Neuronal stem cell (in vitro differentiated cells): ENCODE data around the gene TAF4.

Source experiments
- DNase-seq: peaks from one replicate; pipeline ENCODE4 v3.0.0-alpha.2; 2013; ENCODE audit warnings: low spot score
- H2AFZ ChIP-seq: one replicate; pipeline ENCODE4 v1.6.1; 2013; ENCODE audit warnings: mild to moderate bottlenecking, low read length, inconsistent platforms
- H2AK5ac ChIP-seq: 2 replicates; pipeline ENCODE4 v1.6.1; 2013; ENCODE audit warnings: low read depth, mild to moderate bottlenecking, inconsistent platforms, low read length, moderate library complexity, mixed read lengths
- H2BK120ac ChIP-seq: 2 replicates; pipeline ENCODE4 v1.6.1; 2013; ENCODE audit warnings: low read depth, mild to moderate bottlenecking, inconsistent platforms, low read length, moderate library complexity, mixed read lengths
- H2BK12ac ChIP-seq: one replicate; pipeline ENCODE4 v1.6.1; 2013; ENCODE audit warnings: low read length, inconsistent platforms
- H2BK15ac ChIP-seq: 2 replicates; pipeline ENCODE4 v1.6.1; 2013; ENCODE audit warnings: mild to moderate bottlenecking, low read length, inconsistent platforms, mixed read lengths
- H2BK5ac ChIP-seq: one replicate; pipeline ENCODE4 v1.6.1; 2013; ENCODE audit warnings: inconsistent platforms, mild to moderate bottlenecking, low read length, moderate library complexity
- H3K14ac ChIP-seq: one replicate; pipeline ENCODE4 v1.6.1; 2013; ENCODE audit warnings: low read length, inconsistent platforms
- H3K18ac ChIP-seq: 2 replicates; pipeline ENCODE4 v1.6.1; 2013; ENCODE audit warnings: low read length, inconsistent platforms
- H3K23ac ChIP-seq: 2 replicates; pipeline ENCODE4 v1.6.1; 2013; ENCODE audit warnings: low read depth, mild to moderate bottlenecking, mixed read lengths, low read length, inconsistent platforms; ENCODE audit not compliant: poor library complexity
- H3K27ac ChIP-seq: replicated peaks from 3 replicates; pipeline ENCODE4 v1.5.1; 2013; ENCODE audit warnings: low read length, inconsistent platforms
- H3K27me3 ChIP-seq, 3 experiments: 2 replicates each; pipeline ENCODE4 v1.6.1; 2013; ENCODE audit warnings: low read length in 3 of 3, mild to moderate bottlenecking in 2 of 3, inconsistent platforms in 1 of 3, low read depth in 1 of 3, mixed read lengths in 1 of 3, moderate library complexity in 1 of 3; ENCODE audit not compliant: control insufficient read depth in 3 of 3, insufficient read depth in 3 of 3
- H3K36me3 ChIP-seq, 2 donors: replicated peaks in 1 of 2; 2 replicates each; pipeline ENCODE4 v1.6.1; 2013; ENCODE audit warnings: low read length in 2 of 2; ENCODE audit not compliant: control insufficient read depth in 2 of 2, insufficient read depth in 2 of 2
- H3K4ac ChIP-seq: 2 replicates; pipeline ENCODE4 v1.6.1; 2013; ENCODE audit warnings: inconsistent platforms, mild to moderate bottlenecking, low read length, moderate library complexity
- H3K4me1 ChIP-seq, 2 donors: 1 replicate in 1 of 2; 2 replicates in 1 of 2; pipeline ENCODE4 v1.6.1; 2013; ENCODE audit warnings: low read length in 2 of 2, low read depth in 1 of 2; ENCODE audit not compliant: control insufficient read depth in 2 of 2, insufficient read depth in 1 of 2
- H3K4me2 ChIP-seq: one replicate; pipeline ENCODE4 v1.6.1; 2013; ENCODE audit warnings: mild to moderate bottlenecking, low read length, inconsistent platforms; ENCODE audit not compliant: insufficient read depth, poor library complexity, severe bottlenecking
- H3K4me3 ChIP-seq, 2 donors: 2 replicates each; pipeline ENCODE4 v1.5.1; 2013; ENCODE audit warnings: low read length in 2 of 2, mild to moderate bottlenecking in 2 of 2, inconsistent platforms in 1 of 2, moderate library complexity in 1 of 2
- H3K79me1 ChIP-seq: one replicate; pipeline ENCODE4 v1.6.1; 2013; ENCODE audit warnings: low read depth, mild to moderate bottlenecking, inconsistent platforms, low read length, moderate library complexity
- H3K9ac ChIP-seq: one replicate; pipeline ENCODE4 v1.6.1; 2013; ENCODE audit warnings: mild to moderate bottlenecking, low read depth, low read length, inconsistent platforms; ENCODE audit not compliant: poor library complexity
- H3K9me3 ChIP-seq, 2 donors: replicated peaks in 1 of 2; 2 replicates each; pipeline versions ENCODE3 to v1.6.1; 2013; ENCODE audit warnings: low read length in 2 of 2, mild to moderate bottlenecking in 2 of 2, inconsistent platforms in 1 of 2, low read depth in 1 of 2, mixed read lengths in 1 of 2, moderate library complexity in 1 of 2; ENCODE audit not compliant: control insufficient read depth in 2 of 2, insufficient read depth in 1 of 2
- H4K8ac ChIP-seq: one replicate; pipeline ENCODE4 v1.6.1; 2013; ENCODE audit warnings: low read depth, mild to moderate bottlenecking, inconsistent platforms, low read length, moderate library complexity
- H4K91ac ChIP-seq: one replicate; pipeline ENCODE4 v1.6.1; 2013; ENCODE audit warnings: low read length, low read depth, mild to moderate bottlenecking, inconsistent platforms; ENCODE audit not compliant: poor library complexity
- WGBS, 2 donors: extraction: QIAGEN DNeasy Blood & Tissue Kit; methylation state at CpG; one replicate each; pipeline ENCODE4 v1.1.7; 2013; ENCODE audit warnings: missing lambda C conversion rate in 2 of 2, mixed read lengths in 1 of 2; ENCODE audit not compliant: insufficient read length in 2 of 2, insufficient replicate concordance in 1 of 2; ENCODE audit errors: extremely low coverage in 2 of 2; 5-methylcytosine and 5-hydroxymethylcytosine counted together

TAF4 gene

DNA sequence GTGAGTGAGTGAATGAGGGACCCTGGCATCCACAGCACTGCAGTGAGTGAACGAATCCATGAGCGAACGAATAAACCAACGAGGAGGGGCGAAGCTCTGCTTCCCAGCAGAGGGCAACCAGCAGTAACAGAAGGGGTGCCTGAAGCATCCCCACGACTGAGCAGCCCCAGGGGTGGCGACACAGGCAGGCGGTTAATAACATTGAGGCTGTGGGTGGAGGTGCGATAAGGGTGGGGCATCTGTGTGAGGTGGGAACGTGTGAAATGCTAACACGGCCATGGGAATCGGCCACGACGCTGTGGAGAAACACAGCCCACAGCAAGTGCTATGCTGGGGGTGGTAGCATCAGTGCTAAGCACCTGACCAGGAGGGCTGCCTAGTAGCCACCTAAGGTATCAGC, 75.9 kb downstream of the TAF4 start:
- Histone ChIP-seq H3K18ac (no peak overlapping the region), H2BK12ac (no peak overlapping the region), H2AFZ (no peak overlapping the region), H3K79me1 (peaks cover 5% of the 10 kb centered on the region), H4K91ac (no peak overlapping the region), H3K9me3 (peaks cover 12 to 14% of the 10 kb centered on the region in 2 donors), H2BK5ac (no peak overlapping the region), H3K27ac (no peak overlapping the region), H2BK120ac (no peak overlapping the region), H3K9ac (no peak overlapping the region), H2AK5ac (no peak overlapping the region), H3K14ac (no peak overlapping the region), H4K8ac (no peak overlapping the region), H3K27me3 (peaks cover 0 to 2% (median 0%) of the 10 kb centered on the region in 3 experiments), H2BK15ac (no peak overlapping the region), H3K4me2 (no peak overlapping the region), H3K23ac (no peak overlapping the region), H3K4me1 (no peaks in the 10 kb centered on the region), H3K36me3 (peaks cover 49 to 88% of the 10 kb centered on the region in 2 donors), H3K4ac (no peak overlapping the region), H3K4me3 (no peak overlapping the region)
- DNase-seq = no peak
- no CpG with 5 or more reads among the region's 14 CpGs for WGBS, 2 donors

GRCh38 chr20:61988665-61989064, 77.0 kb downstream of the TAF4 start:
- no peak overlapping the region for H3K4ac ChIP-seq
- H3K4me2 ChIP-seq = no peak overlapping the region
- H4K8ac ChIP-seq = no peak overlapping the region
- no peak overlapping the region for H3K9ac ChIP-seq
- no peak overlapping the region for H2BK15ac ChIP-seq
- H3K14ac ChIP-seq = no peak overlapping the region
- DNase-seq = no peak
- peaks cover 5% of the 10 kb centered on the region for H3K79me1 ChIP-seq
- WGBS, 2 donors = no CpG with 5 or more reads among the region's 18 CpGs
- no peak overlapping the region for H2BK12ac ChIP-seq
- H2BK120ac ChIP-seq = no peak overlapping the region
- no peak overlapping the region for H3K4me3 ChIP-seq
- H3K27ac ChIP-seq = no peak overlapping the region
- no peak overlapping the region for H3K23ac ChIP-seq
- H3K9me3 ChIP-seq = peaks cover 13 to 14% of the 10 kb centered on the region in 2 donors
- H3K27me3 ChIP-seq = peaks cover 0 to 2% (median 0%) of the 10 kb centered on the region in 3 experiments
- peaks cover 49 to 88% of the 10 kb centered on the region in 2 donors for H3K36me3 ChIP-seq
- H3K18ac ChIP-seq = no peak overlapping the region
- H2AK5ac ChIP-seq = no peak overlapping the region
- no peaks in the 10 kb centered on the region for H3K4me1 ChIP-seq
- no peak overlapping the region for H2BK5ac ChIP-seq
- no peak overlapping the region for H2AFZ ChIP-seq
- H4K91ac ChIP-seq = no peak overlapping the region

- Histone ChIP-seq H3K36me3 (peaks cover 43 to 81% of the 10 kb centered on the region in 2 donors), H3K4me3 (peak overlapping the region in 1 of 2 donors; percentile 9), H3K4me1 (no peaks in the 10 kb centered on the region), H2BK5ac (no peak overlapping the region), H3K4me2 (no peak overlapping the region), H3K4ac (no peak overlapping the region), H2BK120ac (no peak overlapping the region), H3K27ac (no peak overlapping the region), H2AK5ac (no peak overlapping the region), H3K18ac (no peak overlapping the region), H4K8ac (no peak overlapping the region), H3K79me1 (peaks cover 8% of the 10 kb centered on the region), H3K9ac (no peak overlapping the region), H2AFZ (no peak overlapping the region), H2BK15ac (no peak overlapping the region), H2BK12ac (no peak overlapping the region), H3K14ac (no peak overlapping the region), H3K9me3 (peaks cover 8% of the 10 kb centered on the region in 2 donors), H3K27me3 (peaks cover 0 to 2% (median 0%) of the 10 kb centered on the region in 3 experiments), H3K23ac (no peak overlapping the region), H4K91ac (no peak overlapping the region)
- no peak for DNase-seq
- no CpG with 5 or more reads among the region's 16 CpGs for WGBS, 2 donors
Observed at GRCh38 chr20:61986762-61987321, 78.8 kb downstream of the TAF4 start.

- H3K9me3 ChIP-seq = peaks cover 3 to 5% of the 10 kb centered on the region in 2 donors
- no peak overlapping the region for H2BK12ac ChIP-seq
- H3K9ac ChIP-seq = no peak overlapping the region
- H2AK5ac ChIP-seq = no peak overlapping the region
- H3K14ac ChIP-seq = no peak overlapping the region
- no peak overlapping the region for H2BK5ac ChIP-seq
- no peak overlapping the region for H3K18ac ChIP-seq
- peaks cover 35 to 72% of the 10 kb centered on the region in 2 donors for H3K36me3 ChIP-seq
- no peak overlapping the region for H3K4me2 ChIP-seq
- peak overlapping the region in 1 of 2 donors; percentile 37 for H3K4me3 ChIP-seq
- no peak overlapping the region for H2BK120ac ChIP-seq
- DNase-seq = no peak
- WGBS, 2 donors = no CpG with 5 or more reads among the region's 6 CpGs
- no peak overlapping the region for H4K8ac ChIP-seq
- H3K27ac ChIP-seq = no peak overlapping the region
- no peak overlapping the region for H2AFZ ChIP-seq
- H3K23ac ChIP-seq = no peak overlapping the region
- no peak overlapping the region for H4K91ac ChIP-seq
- H3K27me3 ChIP-seq = no peaks in the 10 kb centered on the region
- no peak overlapping the region for H3K4ac ChIP-seq
- peaks cover 13% of the 10 kb centered on the region for H3K79me1 ChIP-seq
- no peak overlapping the region for H2BK15ac ChIP-seq
- peaks cover 0 to 4% of the 10 kb centered on the region in 2 donors for H3K4me1 ChIP-seq
Observed at GRCh38 chr20:61985096-61985495, 80.6 kb downstream of the TAF4 start.
